Epithelial cell of prostate (primary cell): ENCODE data around the gene LAMA2.

ENCODE experiments used
- DNase-seq: peaks from one replicate; pipeline ENCODE4 v3.0.0-alpha.2; 2011; ENCODE audit warnings: low read depth, low spot score
- H3K27ac ChIP-seq: fragments of 450-650 bp; 2 replicates; pipeline ENCODE4 v1.5.1; 2017; ENCODE audit warnings: mild to moderate bottlenecking

The LAMA2 gene

DNA sequence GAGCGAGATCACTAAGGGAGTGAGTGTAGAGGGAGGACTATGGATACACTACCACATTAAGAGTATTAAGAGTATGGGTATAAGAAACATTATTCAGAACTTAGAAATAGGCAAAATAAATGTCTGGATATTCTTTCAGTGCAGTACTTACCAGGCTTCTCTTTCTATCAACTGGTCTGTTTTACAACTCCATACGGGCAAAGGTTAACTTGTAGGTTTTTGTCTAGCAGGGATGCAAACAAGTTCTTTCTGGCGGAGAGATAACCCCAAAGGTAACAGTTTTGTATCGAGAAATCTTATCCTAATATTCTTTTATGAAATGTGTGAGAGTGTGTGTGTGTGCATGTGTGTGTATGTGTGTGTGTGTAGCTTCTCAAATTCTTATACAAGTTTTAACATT, 640.9 kb downstream of the LAMA2 start:
- H3K27ac ChIP-seq: no peak overlapping the region
- DNase-seq: no peak

DNA sequence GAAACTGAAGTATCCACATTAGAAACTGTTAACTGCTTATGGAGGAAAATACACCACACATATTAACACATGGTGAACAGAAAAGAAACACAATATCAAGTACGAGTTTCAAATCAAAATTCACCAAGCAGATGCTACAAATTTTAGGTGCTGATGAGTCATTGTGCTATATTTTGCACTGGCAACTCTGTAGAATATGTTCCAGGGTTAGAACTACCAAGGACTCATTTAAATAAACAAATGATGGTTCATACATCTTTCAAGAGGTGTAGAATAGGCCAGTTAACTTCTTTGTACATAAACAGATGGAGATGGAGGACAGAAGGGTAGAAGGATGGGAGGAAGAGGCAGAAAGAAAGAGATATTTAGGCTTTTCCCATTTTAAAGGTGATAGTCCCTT, 642.1 kb downstream of the LAMA2 start:
- H3K27ac ChIP-seq: no peak overlapping the region
- no peak for DNase-seq

DNA sequence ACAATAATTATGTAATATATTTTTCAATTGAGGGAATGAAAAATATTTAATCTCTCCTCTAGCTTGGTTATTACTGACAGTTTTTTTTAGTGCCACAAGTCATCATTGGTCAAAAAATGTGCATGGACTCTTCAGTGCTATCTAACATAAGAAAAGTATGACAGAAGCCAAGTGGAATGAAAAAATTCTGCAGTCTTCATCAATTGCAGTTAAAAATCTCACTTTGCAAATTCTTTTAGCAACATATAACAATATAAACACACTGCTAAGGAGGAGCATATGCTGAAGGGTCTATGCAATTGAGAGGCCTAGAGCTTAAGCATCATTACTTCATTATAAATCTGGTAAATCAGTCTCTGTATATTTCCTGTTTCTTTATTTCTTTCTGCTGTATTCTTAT, 652.0 kb downstream of the LAMA2 start:
- DNase-seq: no peak
- H3K27ac ChIP-seq: no peak overlapping the region

DNA sequence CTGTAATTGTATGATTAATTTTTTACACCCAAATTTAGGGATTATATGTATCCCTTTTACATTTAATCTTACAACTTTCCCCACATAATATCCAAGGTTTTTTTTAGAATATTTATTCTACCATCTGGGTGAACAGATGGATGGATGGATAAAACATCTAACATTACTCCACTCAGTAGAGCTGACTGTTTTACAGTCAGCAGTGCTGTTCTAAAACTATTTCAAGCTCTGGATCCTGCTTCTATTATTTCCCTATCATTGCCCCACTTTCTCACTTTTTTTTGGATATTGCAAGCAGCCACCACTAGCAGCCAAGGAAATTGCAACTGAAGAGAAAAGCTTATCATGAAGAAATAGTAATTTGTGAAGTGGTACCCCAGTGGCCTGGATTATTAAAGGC, 653.3 kb downstream of the LAMA2 start:
- H3K27ac ChIP-seq: no peak overlapping the region
- no peak for DNase-seq

DNA sequence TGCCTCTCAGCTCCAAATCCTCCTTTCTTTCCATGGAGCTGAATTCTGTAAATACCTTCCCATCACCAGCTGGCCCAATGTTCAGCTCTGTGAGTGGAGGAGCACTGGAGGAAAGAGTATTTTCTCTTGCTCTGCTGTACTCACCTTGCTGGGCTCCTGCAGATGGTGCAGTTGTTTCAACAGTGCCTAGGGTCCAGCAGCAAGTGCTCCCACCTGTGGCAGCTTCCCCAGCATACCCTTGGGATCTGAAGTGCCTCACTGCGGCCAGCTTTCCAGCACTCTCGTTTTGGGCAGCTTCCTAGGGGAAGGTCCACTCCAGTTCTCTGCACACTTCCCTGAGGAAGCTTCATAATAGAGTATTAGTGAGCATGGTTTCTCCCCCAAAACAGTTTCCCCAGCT, 656.1 kb downstream of the LAMA2 start:
- DNase-seq: no peak
- no peak overlapping the region for H3K27ac ChIP-seq

DNA sequence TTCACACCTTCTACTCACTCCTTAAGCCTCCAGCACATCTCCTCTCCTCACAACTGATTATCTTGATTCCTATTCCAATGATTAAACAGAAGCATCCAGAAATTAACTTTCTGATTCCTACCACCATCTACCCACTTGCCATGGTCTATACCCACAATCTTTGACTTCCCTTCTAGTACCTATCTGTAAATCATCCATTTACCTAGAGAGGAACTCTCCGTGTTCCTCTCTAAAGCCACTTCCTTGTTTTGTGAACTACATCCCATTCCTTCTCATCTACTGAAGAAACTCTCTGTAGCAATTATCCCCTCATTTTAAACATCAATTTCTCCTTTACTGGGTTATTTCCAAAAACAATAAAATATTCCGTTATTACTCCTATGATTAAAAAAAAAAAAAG, 659.8 kb downstream of the LAMA2 start:
- no peak for DNase-seq
- H3K27ac ChIP-seq: no peak overlapping the region

DNA sequence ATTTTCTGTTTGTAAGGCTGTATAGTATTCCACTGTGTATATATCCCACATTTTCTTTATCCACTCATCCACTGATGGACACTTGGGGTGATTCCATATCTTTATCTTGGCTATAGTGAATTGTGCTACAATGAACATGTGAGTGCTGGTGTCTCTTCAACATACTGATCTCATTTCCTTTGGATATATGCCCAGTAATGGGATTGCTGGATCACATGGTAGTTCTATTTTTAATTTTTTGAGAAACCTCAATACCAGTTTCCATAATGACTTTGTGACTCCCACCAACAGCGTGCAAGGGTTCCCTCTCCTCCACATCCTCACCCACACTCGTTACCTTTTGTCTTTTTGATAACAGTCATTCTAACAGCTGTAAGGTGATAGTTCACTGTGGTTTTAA, 661.0 kb downstream of the LAMA2 start:
- no peak overlapping the region for H3K27ac ChIP-seq
- DNase-seq: no peak

DNA sequence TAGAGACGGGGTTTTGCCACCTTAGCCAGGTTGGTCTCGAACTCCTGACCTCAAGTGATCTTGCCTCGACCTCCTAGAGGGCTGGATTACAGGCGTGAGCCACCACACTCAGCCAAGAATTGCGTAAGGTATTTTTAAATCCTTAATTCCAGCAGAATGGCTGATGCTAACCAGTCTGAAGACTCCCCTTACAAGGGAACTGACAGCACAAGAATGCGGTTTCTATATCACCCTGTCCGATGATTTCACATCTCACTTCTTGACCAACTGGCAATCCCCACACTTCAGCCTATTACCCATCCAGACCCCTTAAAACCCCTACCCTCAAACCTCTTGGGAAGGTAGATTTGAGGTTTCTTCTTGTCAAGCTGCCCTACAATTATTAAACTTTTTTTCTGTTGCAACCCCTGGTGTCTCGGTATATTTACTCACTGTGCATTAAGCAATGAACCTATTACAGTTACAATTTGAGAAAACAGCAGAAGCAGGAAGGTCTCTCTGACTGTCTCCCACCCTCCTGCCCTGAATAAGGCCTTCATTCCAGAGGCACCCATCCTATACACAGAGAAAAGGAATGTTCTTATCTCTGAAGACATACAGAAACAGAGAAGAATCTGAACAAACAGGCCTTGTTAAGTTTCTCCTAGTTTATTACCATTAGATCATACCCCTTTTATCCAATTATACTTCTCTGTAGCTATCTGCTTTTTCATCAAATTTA, 662.1 kb downstream of the LAMA2 start:
- H3K27ac ChIP-seq: no peak overlapping the region
- DNase-seq: no peak

DNA sequence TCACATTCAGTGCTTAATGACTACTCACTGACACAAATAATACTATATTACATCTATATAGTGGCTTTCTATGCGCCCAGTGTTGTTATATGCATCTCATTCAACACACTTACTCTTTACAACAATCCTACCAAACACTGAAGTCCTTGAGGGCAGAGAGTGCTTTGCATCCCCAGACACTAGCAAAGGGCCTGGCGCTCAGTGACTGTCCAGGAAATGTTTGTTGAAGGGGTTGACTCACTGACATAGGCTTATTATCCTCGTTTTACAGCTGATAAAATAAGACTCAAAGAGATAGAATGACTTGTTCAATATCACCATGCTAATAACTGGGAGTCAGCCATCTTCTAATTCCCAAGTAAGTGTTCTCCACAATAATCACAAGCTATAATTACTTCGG, 663.8 kb downstream of the LAMA2 start:
- H3K27ac ChIP-seq: no peak overlapping the region
- no peak for DNase-seq

DNA sequence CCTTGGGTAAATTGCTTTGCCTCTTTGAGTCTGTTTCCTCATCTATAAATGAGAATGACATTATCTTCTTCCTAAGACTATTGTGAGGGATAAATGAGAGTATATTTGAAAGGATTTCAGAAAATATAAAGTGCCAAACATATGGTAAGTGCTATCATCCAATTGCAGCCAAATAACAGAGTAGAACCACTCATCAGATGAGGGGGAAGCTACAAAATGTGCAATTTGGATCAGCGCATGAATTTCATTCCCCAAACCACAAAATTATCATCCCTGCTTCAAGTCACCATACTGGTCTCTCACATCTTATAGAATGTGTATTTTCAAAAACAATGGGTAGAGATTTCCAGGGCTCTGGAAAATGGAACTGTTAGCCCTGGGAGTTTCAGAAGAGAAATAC, 668.5 kb downstream of the LAMA2 start:
- no peak overlapping the region for H3K27ac ChIP-seq
- DNase-seq: no peak

DNA sequence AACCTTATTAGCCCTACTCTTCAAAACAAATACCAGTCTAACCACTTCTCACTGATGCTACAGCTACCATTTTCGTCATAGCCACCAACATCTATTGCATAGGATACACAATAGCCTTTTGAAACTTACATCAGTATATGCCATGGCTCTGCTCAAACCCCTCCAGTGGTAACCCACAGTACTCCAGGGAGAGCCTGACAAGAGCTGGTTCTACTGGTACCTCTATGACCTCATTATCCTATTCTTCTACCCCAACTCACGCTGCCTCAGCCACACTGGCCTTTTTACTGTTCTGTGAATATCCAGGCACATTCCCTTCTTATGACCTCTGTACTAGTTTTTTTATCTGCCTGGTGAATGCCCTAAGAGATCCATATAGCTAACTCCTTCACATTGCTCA, 669.5 kb downstream of the LAMA2 start:
- no peak for DNase-seq
- no peak overlapping the region for H3K27ac ChIP-seq

DNA sequence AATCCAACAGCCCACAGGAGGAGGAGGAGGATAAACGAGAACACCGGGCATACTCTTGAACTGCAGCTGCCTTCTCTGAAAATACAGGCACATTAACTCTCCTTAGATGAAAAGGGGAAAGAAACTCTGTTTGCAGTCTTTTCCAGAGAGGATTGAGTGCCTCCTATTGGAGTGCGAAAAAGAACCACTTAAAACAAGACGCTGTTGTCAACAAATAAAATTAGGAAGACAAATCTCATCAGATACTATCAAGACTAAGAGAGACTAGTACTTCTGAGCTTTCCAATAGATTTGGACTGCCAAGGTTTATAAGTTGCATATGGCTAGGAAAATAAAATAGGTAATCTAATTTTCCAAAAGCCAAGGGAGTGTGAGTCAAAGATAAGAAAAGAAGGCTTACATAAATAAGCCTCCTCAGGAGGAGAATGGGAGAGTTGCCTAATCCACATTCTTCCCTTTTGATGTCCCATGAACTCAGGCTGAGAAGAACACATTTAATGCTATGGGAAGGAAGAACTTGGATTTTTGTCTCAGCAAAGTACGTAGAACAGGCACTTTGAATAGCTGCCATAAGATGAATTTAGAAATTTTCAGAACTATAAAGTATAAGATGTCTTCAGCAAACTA, 672.4 kb downstream of the LAMA2 start:
- no peak overlapping the region for H3K27ac ChIP-seq
- DNase-seq: no peak

DNA sequence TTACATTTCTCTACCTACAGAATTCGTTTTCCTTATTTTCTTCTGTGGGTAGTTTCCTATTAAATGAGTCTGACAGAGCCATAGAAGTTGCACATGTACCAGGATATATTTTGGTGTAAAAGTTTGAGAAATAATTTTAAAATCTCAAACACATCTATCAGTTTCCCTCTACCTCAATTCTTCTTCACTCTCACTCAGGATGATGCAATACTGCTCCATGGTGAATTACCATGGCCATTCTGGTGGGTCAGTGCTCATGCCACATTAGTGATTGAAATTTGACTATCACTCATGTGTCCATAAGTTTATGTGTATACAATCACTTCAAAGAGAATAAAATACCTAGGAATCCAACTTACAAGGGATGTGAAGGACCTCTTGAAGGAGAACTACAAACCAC, 675.3 kb downstream of the LAMA2 start:
- DNase-seq: no peak
- no peak overlapping the region for H3K27ac ChIP-seq

DNA sequence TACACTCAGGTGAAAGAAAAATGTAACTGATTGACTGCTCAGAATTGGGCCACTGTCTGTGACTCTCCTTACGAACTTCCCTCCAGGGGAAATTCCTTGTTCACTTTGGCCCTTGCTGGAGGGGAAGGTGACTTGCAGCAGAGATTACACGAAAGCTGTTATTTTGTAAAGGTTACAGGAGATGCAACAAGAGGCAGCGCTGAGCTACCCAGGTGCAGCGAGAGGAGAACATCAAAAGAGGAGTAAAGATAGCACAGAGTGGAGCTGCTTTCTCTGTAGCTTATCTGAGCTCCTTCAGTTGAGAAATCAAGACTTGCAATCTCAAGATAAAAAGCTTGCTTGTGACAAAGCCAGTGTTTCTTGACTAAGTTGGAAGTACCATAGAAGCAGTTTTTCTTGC, 682.4 kb downstream of the LAMA2 start:
- H3K27ac ChIP-seq: no peak overlapping the region
- DNase-seq: no peak

DNA sequence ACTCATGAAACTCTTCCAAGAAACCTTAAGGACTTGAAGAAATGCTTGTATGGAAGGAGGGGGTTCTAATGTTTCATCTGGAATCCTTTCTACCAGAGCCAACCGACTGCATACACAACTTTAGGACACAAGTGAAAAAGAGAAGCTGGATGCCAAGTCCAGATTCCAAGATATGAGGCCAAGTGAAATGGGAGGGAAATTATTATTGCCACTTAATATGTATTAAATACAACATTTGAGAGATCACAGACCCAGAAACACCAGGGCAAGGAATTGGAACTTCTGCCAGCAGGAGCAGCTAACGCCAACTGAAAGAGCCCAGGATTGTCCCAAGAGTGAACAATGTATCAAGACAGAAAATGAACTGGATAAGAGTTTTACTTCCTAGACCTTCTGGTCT, 682.9 kb downstream of the LAMA2 start:
- no peak overlapping the region for H3K27ac ChIP-seq
- DNase-seq: no peak
